ENCODE data around the gene ITIH3. TPM values are rescaled to one million over a fixed set of nuclear protein-coding genes. Genes with fewer than 3 reads are reported as not detected.

The ITIH3 gene
- total and polyA plus RNA-seq, 2 donors, result 0.24 to 4.8 TPM

GRCh38 chr3:52851348-52851747, 56.8 kb downstream of the ITIH3 start:
- Histone ChIP-seq H3K4me3 (ENCODE audit: low read length in 2 of 2) (no peak overlapping the region), H3K4me1 (ENCODE audit: control insufficient read depth in 2 of 2, insufficient read depth in 2 of 2, low read length in 2 of 2) (peaks cover 2 to 45% of the 10 kb centered on the region in 2 donors), H3K9me3 (ENCODE audit: control insufficient read depth in 2 of 2, insufficient read depth in 1 of 2, low read length in 1 of 2) (peaks cover 0 to 3% of the 10 kb centered on the region in 2 donors), H3K36me3 (ENCODE audit: control insufficient read depth in 2 of 2, insufficient read depth in 2 of 2, low read length in 1 of 2) (peaks cover 60 to 74% of the 10 kb centered on the region in 2 donors), H3K27me3 (ENCODE audit: control insufficient read depth in 2 of 2, insufficient read depth in 1 of 2, low read length in 1 of 2) (no peaks in the 10 kb centered on the region), H3K27ac (ENCODE audit: low read depth in 1 of 2, low read length in 1 of 2) (no peak overlapping the region)
- peak in 3 of 9 donors; percentile 21 to 59 (median 38) for DNase-seq (ENCODE audit: low read depth in 6 of 9, low spot score in 9 of 9)
- 95% methylated on average over 3 of the region's 3 CpGs for WGBS

DNA sequence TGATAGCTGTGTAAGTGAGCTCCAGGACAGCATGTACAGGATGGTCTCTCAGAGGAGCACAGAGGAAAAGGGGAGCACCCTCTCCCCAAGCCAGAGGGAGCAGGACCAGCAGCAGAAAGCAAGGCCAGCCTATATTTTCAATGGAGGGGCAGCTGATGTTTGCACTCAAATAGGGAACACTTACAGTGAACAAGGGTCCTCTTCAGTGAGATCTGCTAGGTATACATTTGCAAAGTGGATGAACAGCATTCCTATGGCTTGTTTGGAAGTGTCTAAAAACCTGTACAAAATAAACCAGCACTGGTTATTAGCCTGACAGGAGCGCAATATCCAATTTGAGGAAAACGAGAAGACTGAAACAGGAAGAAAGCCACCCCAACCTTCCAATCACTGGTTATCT, 57.8 kb downstream of the ITIH3 start:
- DNase-seq (ENCODE audit: low read depth in 6 of 9, low spot score in 9 of 9), result no peak
- Histone ChIP-seq H3K27me3 (ENCODE audit: control insufficient read depth in 2 of 2, insufficient read depth in 1 of 2, low read length in 1 of 2) (no peaks in the 10 kb centered on the region), H3K27ac (ENCODE audit: low read depth in 1 of 2, low read length in 1 of 2) (no peak overlapping the region), H3K4me1 (ENCODE audit: control insufficient read depth in 2 of 2, insufficient read depth in 2 of 2, low read length in 2 of 2) (peaks cover 0 to 39% of the 10 kb centered on the region in 2 donors), H3K4me3 (ENCODE audit: low read length in 2 of 2) (no peak overlapping the region), H3K9me3 (ENCODE audit: control insufficient read depth in 2 of 2, insufficient read depth in 1 of 2, low read length in 1 of 2) (peaks cover 0 to 3% of the 10 kb centered on the region in 2 donors), H3K36me3 (ENCODE audit: control insufficient read depth in 2 of 2, insufficient read depth in 2 of 2, low read length in 1 of 2) (peaks cover 57 to 79% of the 10 kb centered on the region in 2 donors)
- 97% methylated on average over 2 of the region's 2 CpGs for WGBS

DNA sequence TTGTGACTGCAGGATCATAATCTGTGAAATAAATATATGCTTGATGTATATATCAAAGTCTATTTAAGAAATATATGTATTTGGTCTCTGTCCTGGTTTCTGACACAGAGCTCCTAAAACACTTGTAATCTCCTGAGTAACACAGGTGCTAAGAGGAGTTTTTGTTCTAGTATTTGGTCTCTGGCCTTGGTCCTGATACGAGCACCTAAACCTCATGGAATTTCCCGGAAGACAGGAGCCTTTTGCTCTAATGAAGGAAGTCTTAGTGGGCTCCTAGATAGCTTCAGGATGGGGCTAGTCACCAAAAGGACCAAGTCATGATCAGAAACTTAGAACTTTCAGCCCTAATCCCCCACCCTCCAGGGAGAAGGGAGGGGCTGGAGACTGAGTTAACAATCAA, 59.4 kb downstream of the ITIH3 start:
- DNase-seq (ENCODE audit: low read depth in 6 of 9, low spot score in 9 of 9), result no peak
- Histone ChIP-seq H3K27ac (ENCODE audit: low read depth in 1 of 2, low read length in 1 of 2) (no peak overlapping the region), H3K4me3 (ENCODE audit: low read length in 2 of 2) (no peak overlapping the region), H3K36me3 (ENCODE audit: control insufficient read depth in 2 of 2, insufficient read depth in 2 of 2, low read length in 1 of 2) (peaks cover 42 to 65% of the 10 kb centered on the region in 2 donors), H3K4me1 (ENCODE audit: control insufficient read depth in 2 of 2, insufficient read depth in 2 of 2, low read length in 2 of 2) (peaks cover 0 to 23% of the 10 kb centered on the region in 2 donors), H3K9me3 (ENCODE audit: control insufficient read depth in 2 of 2, insufficient read depth in 1 of 2, low read length in 1 of 2) (no peaks in the 10 kb centered on the region), H3K27me3 (ENCODE audit: control insufficient read depth in 2 of 2, insufficient read depth in 1 of 2, low read length in 1 of 2) (no peaks in the 10 kb centered on the region)
- WGBS, result 97% methylated on average over 2 of the region's 2 CpGs

DNA sequence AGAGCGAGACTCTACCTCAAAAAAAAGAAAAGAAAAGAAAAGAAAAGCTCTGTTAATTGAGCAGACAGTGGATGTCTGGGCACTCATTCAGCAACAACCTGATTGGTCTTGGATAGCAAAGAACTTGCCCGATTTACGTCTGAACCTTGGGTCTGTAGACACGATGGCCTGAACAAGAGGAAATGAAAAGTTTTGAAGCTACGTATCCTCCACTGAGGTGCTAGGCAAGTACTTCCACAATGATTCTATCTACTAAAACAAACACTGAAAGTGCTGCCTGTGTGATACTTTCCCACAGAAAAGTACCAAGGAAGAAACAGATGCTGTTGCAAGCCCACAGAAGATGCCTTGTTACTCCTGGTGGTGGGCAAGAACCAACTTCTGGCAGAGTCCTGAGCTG, 62.1 kb downstream of the ITIH3 start:
- WGBS, result 98% methylated on average over 5 of the region's 5 CpGs
- Histone ChIP-seq H3K27ac (ENCODE audit: low read depth in 1 of 2, low read length in 1 of 2) (no peak overlapping the region), H3K27me3 (ENCODE audit: control insufficient read depth in 2 of 2, insufficient read depth in 1 of 2, low read length in 1 of 2) (no peaks in the 10 kb centered on the region), H3K36me3 (ENCODE audit: control insufficient read depth in 2 of 2, insufficient read depth in 2 of 2, low read length in 1 of 2) (peaks cover 22 to 51% of the 10 kb centered on the region in 2 donors), H3K4me3 (ENCODE audit: low read length in 2 of 2) (no peak overlapping the region), H3K9me3 (ENCODE audit: control insufficient read depth in 2 of 2, insufficient read depth in 1 of 2, low read length in 1 of 2) (no peaks in the 10 kb centered on the region), H3K4me1 (ENCODE audit: control insufficient read depth in 2 of 2, insufficient read depth in 2 of 2, low read length in 2 of 2) (peaks cover 0 to 9% of the 10 kb centered on the region in 2 donors)
- no peak for DNase-seq (ENCODE audit: low read depth in 6 of 9, low spot score in 9 of 9)

GRCh38 chr3:52857133-52857532, 62.5 kb downstream of the ITIH3 start:
- DNase-seq (ENCODE audit: low read depth in 6 of 9, low spot score in 9 of 9), result no peak
- 92% methylated on average over 3 of the region's 3 CpGs for WGBS
- Histone ChIP-seq H3K9me3 (ENCODE audit: control insufficient read depth in 2 of 2, insufficient read depth in 1 of 2, low read length in 1 of 2) (no peaks in the 10 kb centered on the region), H3K27ac (ENCODE audit: low read depth in 1 of 2, low read length in 1 of 2) (no peak overlapping the region), H3K27me3 (ENCODE audit: control insufficient read depth in 2 of 2, insufficient read depth in 1 of 2, low read length in 1 of 2) (no peaks in the 10 kb centered on the region), H3K4me3 (ENCODE audit: low read length in 2 of 2) (no peak overlapping the region), H3K4me1 (ENCODE audit: control insufficient read depth in 2 of 2, insufficient read depth in 2 of 2, low read length in 2 of 2) (peaks cover 0 to 5% of the 10 kb centered on the region in 2 donors), H3K36me3 (ENCODE audit: control insufficient read depth in 2 of 2, insufficient read depth in 2 of 2, low read length in 1 of 2) (peaks cover 17 to 47% of the 10 kb centered on the region in 2 donors)

GRCh38 chr3:52857864-52858263, 63.3 kb downstream of the ITIH3 start:
- Histone ChIP-seq H3K27ac (ENCODE audit: low read depth in 1 of 2, low read length in 1 of 2) (no peak overlapping the region), H3K4me1 (ENCODE audit: control insufficient read depth in 2 of 2, insufficient read depth in 2 of 2, low read length in 2 of 2) (peaks cover 0 to 5% of the 10 kb centered on the region in 2 donors), H3K4me3 (ENCODE audit: low read length in 2 of 2) (no peak overlapping the region), H3K36me3 (ENCODE audit: control insufficient read depth in 2 of 2, insufficient read depth in 2 of 2, low read length in 1 of 2) (peaks cover 13 to 39% of the 10 kb centered on the region in 2 donors), H3K9me3 (ENCODE audit: control insufficient read depth in 2 of 2, insufficient read depth in 1 of 2, low read length in 1 of 2) (no peaks in the 10 kb centered on the region), H3K27me3 (ENCODE audit: control insufficient read depth in 2 of 2, insufficient read depth in 1 of 2, low read length in 1 of 2) (no peaks in the 10 kb centered on the region)
- 87% methylated on average over 5 of the region's 5 CpGs for WGBS
- DNase-seq (ENCODE audit: low read depth in 6 of 9, low spot score in 9 of 9), result no peak

Other genes starting within 250 kb of the ITIH3 start
- gene PBRM1, start 108.9 kb upstream of the ITIH3 start, total RNA-seq, result 48.1 TPM
- 15.7 TPM for gene PBRM1, start 108.9 kb upstream of the ITIH3 start, polyA plus RNA-seq
- gene GNL3, start 108.8 kb upstream of the ITIH3 start, total RNA-seq, result 84.2 TPM
- gene GNL3, start 108.8 kb upstream of the ITIH3 start, polyA plus RNA-seq, result 67.4 TPM
- 46.0 TPM for gene GLT8D1, start 89.0 kb upstream of the ITIH3 start, total RNA-seq
- gene GLT8D1, start 89.0 kb upstream of the ITIH3 start, polyA plus RNA-seq, result 47.5 TPM
- gene SPCS1, start 88.7 kb upstream of the ITIH3 start, total RNA-seq, result 71.0 TPM
- 167 TPM for gene SPCS1, start 88.7 kb upstream of the ITIH3 start, polyA plus RNA-seq
- 18.7 TPM for gene NEK4, start 23.9 kb upstream of the ITIH3 start, total RNA-seq
- 9.5 TPM for gene NEK4, start 23.9 kb upstream of the ITIH3 start, polyA plus RNA-seq
- gene ITIH1, start 17.2 kb upstream of the ITIH3 start, total RNA-seq, result 0.52 TPM
- 3.4 TPM for gene ITIH1, start 17.2 kb upstream of the ITIH3 start, polyA plus RNA-seq
- gene ITIH4, start 35.9 kb downstream of the ITIH3 start, total RNA-seq, result 4.5 TPM
- gene ITIH4, start 35.9 kb downstream of the ITIH3 start, polyA plus RNA-seq, result 40.8 TPM
- gene MUSTN1, start 40.2 kb downstream of the ITIH3 start, total RNA-seq, result 0.85 TPM
- gene MUSTN1, start 40.2 kb downstream of the ITIH3 start, polyA plus RNA-seq, result 59.3 TPM
- 9.2 TPM for gene STIMATE, start 102.8 kb downstream of the ITIH3 start, total RNA-seq
- gene STIMATE, start 102.8 kb downstream of the ITIH3 start, polyA plus RNA-seq, result 7.5 TPM

All from thymus (tissue), 11 donors.